Measurements from ENCODE around the gene ZNF90. TPM values are rescaled to one million over a fixed set of nuclear protein-coding genes. Genes with fewer than 3 reads are reported as not detected.

ZNF90 gene
- polyA plus RNA-seq (2011; rRNA removed), result 0.87 and 1.3 TPM in 2 replicates
- polyA minus RNA-seq (2011; rRNA and poly(A)+ RNA removed), result 0.87 and 1.9 TPM in 2 replicates

DNA sequence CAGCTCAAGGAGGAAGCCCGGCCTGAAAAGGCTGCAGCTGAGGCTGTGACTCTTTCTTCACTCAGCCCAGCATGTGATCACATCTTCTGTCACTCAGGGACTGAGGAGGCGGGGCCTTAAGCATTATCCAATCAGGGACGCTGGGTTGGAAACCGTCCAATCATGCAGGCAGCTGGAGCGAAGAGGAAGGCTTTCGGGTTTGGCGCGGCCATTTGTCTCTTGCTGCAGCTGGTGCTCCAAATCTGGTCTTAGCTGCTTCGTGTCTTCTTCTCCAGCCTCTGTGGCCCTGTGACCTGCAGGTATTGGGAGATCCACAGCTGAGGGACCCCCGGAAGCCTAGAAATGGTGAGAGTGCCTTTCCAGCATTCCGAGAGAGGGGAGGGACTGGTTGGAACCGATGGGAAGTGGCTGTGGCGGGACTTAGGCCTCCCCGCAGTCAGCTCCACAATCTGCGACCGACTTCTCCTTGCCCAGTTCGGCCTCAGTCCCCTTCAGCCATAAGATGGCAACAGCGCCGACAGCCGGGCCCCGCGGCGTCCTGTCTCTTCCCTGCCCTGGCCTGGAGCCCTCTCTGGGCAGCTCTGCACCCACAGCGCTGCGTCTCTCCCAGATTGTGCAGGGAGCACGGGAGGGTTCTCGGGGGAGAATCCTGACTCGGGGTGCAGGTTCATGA is at the start of gene ZNF90:
TSS of gene ZNF90 (plus strand) at position 210 of the 673 bp plus-strand sequence. CDS start at position 343, 133 bp downstream.
- peak within 1 kb of the TSS; percentile 68 for H3K4me3 ChIP-seq (ENCODE audit: low read depth, low read length)
- peak; percentile 92 for DNase-seq (ENCODE audit: low read depth, low spot score)
- ChIA-PET CTCF (no interaction called here), POLR2A (interaction anchor here (1.0 to 1.4 kb wide), 3 partner anchors 26 to 301 kb away, joined by 3 to 6 read pairs (median 3); partner anchors contain the start of gene ZNF486)
- no peaks in the 10 kb centered on the region for H3K27me3 ChIP-seq (ENCODE audit: control insufficient read depth, insufficient read depth, low read length)
- peak within 1 kb of the TSS; percentile 52 for H3K27ac ChIP-seq (ENCODE audit: low read depth, low read length)
- H3K9me3 ChIP-seq (ENCODE audit: control insufficient read depth, insufficient read depth, low read length), result peaks cover 21% of the 10 kb centered on the region
- TF ChIP-seq, protein P1, sequence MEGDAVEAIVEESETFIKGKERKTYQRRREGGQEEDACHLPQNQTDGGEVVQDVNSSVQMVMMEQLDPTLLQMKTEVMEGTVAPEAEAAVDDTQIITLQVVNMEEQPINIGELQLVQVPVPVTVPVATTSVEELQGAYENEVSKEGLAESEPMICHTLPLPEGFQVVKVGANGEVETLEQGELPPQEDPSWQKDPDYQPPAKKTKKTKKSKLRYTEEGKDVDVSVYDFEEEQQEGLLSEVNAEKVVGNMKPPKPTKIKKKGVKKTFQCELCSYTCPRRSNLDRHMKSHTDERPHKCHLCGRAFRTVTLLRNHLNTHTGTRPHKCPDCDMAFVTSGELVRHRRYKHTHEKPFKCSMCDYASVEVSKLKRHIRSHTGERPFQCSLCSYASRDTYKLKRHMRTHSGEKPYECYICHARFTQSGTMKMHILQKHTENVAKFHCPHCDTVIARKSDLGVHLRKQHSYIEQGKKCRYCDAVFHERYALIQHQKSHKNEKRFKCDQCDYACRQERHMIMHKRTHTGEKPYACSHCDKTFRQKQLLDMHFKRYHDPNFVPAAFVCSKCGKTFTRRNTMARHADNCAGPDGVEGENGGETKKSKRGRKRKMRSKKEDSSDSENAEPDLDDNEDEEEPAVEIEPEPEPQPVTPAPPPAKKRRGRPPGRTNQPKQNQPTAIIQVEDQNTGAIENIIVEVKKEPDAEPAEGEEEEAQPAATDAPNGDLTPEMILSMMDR (IDR thresholded peaks at IDR 0.05; ENCODE audit: low read depth, low read length), result no peak

DNA sequence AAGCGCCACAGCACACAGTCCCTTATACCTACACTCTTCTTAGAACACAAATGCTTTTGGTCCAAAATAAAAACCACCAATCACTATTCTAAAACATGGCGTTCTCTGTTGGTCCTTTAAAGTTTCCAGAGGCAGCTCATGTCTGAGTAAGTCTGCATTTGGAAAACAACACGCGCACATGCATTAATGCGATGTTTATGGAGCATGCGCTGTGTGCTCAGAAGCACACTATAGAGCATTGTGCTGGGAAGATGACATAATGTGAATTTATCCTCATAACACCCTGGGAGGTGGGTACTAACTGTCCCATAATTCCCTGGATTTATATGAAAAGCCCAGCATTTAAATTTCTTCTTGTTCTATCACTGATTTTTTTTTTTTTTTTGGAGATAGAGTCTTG is 49.2 kb upstream of the ZNF90 start:
- TF ChIP-seq, protein P1 (IDR thresholded peaks at IDR 0.05; ENCODE audit: low read depth, low read length), result no peak
- ChIA-PET CTCF (no interaction called here), POLR2A (no interaction called here)
- Histone ChIP-seq H3K27me3 (ENCODE audit: control insufficient read depth, insufficient read depth, low read length) (no peaks in the 10 kb centered on the region), H3K27ac (ENCODE audit: low read depth, low read length) (no peak overlapping the region), H3K9me3 (ENCODE audit: control insufficient read depth, insufficient read depth, low read length) (peaks cover 6% of the 10 kb centered on the region), H3K4me3 (ENCODE audit: low read depth, low read length) (no peak overlapping the region)
- DNase-seq (ENCODE audit: low read depth, low spot score), result no peak

DNA sequence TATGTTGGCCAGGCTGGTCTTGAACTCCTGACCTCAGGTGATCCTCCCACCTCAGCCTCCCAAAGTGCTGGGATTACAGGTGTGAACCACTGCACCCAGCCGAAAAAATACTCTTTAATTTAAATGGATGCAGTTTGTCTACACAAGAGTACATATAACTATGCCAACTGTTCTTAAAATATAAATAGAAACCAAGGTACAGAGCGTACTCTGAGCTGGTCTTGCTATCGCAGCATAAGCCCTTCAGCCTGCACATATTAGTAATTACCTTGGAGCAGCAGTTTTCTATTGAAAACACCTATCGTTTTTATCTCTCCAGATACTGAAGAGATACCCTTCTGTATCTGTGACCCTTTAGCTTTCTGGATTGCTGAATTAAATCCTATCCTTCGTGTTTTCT is 41.9 kb upstream of the ZNF90 start:
- ChIA-PET CTCF (no interaction called here), POLR2A (no interaction called here)
- TF ChIP-seq, protein P1 (IDR thresholded peaks at IDR 0.05; ENCODE audit: low read depth, low read length), result no peak
- Histone ChIP-seq H3K27ac (ENCODE audit: low read depth, low read length) (no peak overlapping the region), H3K4me3 (ENCODE audit: low read depth, low read length) (no peak overlapping the region), H3K27me3 (ENCODE audit: control insufficient read depth, insufficient read depth, low read length) (no peaks in the 10 kb centered on the region), H3K9me3 (ENCODE audit: control insufficient read depth, insufficient read depth, low read length) (peaks cover 10% of the 10 kb centered on the region; the same call in 1 of the 2 replicates)
- DNase-seq (ENCODE audit: low read depth, low spot score), result no peak

DNA sequence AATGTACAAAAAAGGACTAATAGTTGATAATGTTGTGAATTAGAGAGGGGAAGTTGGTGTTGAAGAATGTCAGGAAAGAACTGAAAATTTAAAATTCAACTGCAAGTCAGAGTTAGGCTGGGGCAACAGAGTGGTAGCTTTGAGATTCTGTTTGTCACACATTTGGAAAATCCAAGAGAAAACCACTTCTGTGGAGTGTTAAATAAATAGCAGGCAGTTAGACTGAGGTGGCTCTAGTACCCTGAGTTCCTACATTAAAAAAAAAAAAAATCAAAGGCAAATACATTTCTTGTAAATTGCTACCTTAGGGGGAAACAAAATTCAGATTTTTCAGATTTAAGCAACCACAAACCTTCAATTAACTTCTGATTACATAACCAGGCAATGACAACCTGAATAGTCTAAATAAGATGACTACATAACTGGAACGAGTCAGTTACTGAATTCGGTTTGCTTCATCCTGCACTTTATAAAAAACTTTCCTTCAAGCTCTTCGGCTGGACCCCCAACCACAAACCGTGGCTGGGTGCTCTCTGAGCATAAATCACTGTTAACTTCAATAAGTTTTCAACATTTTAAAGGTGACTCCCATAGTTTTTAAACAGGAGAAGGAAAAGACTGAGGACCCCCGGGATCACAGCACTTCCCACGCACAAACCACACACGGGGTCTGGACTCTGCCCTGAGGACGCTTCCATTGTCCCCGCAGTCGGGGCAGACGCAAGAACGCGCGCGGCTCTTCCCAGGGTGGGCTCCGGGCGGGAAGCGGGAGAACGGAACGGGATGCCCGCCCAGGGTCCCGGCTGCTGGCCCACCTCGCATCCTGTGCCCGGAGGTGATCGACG is 39.2 kb upstream of the ZNF90 start:
- H3K9me3 ChIP-seq (ENCODE audit: control insufficient read depth, insufficient read depth, low read length), result peaks cover 18% of the 10 kb centered on the region; the same call in 1 of the 2 replicates
- POLR2A ChIA-PET, result interaction anchor here (0.6 to 1.7 kb wide), 7 partner anchors 13 to 1938 kb away, joined by 3 to 12 read pairs (median 3); partner anchors contain the start of genes ZNF253 and ZNF93
- CTCF ChIA-PET, result interaction anchor here (0.6 kb wide), 1 partner anchor 14 kb away, joined by 6 read pairs; no protein-coding TSS in a partner anchor
- TF ChIP-seq, protein P1 (IDR thresholded peaks at IDR 0.05; ENCODE audit: low read depth, low read length), result no peak
- no peaks in the 10 kb centered on the region for H3K27me3 ChIP-seq (ENCODE audit: control insufficient read depth, insufficient read depth, low read length)
- peak overlapping the region; percentile 87 for H3K4me3 ChIP-seq (ENCODE audit: low read depth, low read length)
- peak overlapping the region; percentile 61 for H3K27ac ChIP-seq (ENCODE audit: low read depth, low read length)
- no peak for DNase-seq (ENCODE audit: low read depth, low spot score)

All from AG04450 (cell line).